GM12878 (cell line): ENCODE results near the gene NECAB2. TPM values are rescaled to one million over a fixed set of nuclear protein-coding genes. Genes with fewer than 3 reads are reported as not detected.

Source experiments
- ATAC-seq: fragments of 200-7000 bp; cut with Tn5 transposase; 3 replicates; pipeline ENCODE4 v1.9.1; 2020; ENCODE audit warnings: mild to moderate bottlenecking, moderate library complexity
- BruUV-seq: library from RNA; stranded (reverse); fragments of 400-500 nt; replicated peaks from 2 replicates; lab custom pipeline; 2021; lab: Mats Ljungman, UMichigan
- CTCF ChIA-PET: fragments of 300-600 bp; sonication (Branson Sonifier 250); formaldehyde crosslinking; extraction: SDS; loops from one replicate; lab custom pipeline; 2021; ENCODE audit warnings: inconsistent platforms; lab: Yijun Ruan, JAX
- POLR2A ChIA-PET: fragments of 350-600 bp; formaldehyde crosslinking; extraction: SDS; loops from one replicate; lab custom pipeline; 2021; ENCODE audit warnings: inconsistent platforms; lab: Charles Lee
- RAD21 ChIA-PET: fragments of 300-600 bp; sonication (Branson Sonifier 250); formaldehyde crosslinking; loops from one replicate; lab custom pipeline; 2023; ENCODE audit warnings: antibody characterized with exemption; ENCODE audit not compliant: unreplicated experiment; lab: Charles Lee
- SMC1A ChIA-PET: fragments of 300-600 bp; sonication (Branson Sonifier 250); formaldehyde crosslinking; loops from one replicate; lab custom pipeline; 2023; ENCODE audit not compliant: unreplicated experiment, uncharacterized antibody; lab: Charles Lee
- DNase-seq: peaks from one replicate; pipeline ENCODE4 v3.0.0-alpha.2; 2011; ENCODE audit warnings: low read depth, low spot score
- FAIRE-seq: peaks from 3 replicates; lab custom pipeline; 2011; peaks lifted over from hg19 to GRCh38; lab: Jason Lieb, UNC
- H2AFZ ChIP-seq: 2 replicates; pipeline ENCODE4 v1.6.0; 2011; ENCODE audit warnings: low read depth, low read length, control low read depth; ENCODE audit not compliant: control insufficient read depth
- H3K27ac ChIP-seq: 2 replicates; pipeline ENCODE4 v1.5.1; 2011; ENCODE audit warnings: control low read depth; ENCODE audit not compliant: control insufficient read depth, insufficient read depth
- H3K27me3 ChIP-seq, 2 experiments: replicated peaks in 1 of 2; 2 replicates each; pipeline versions ENCODE4 v1.6.0 to v1.6.1; 2011; ENCODE audit warnings: low read length in 1 of 2; ENCODE audit not compliant: control insufficient read depth in 2 of 2, insufficient read depth in 2 of 2
- H3K36me3 ChIP-seq, 2 experiments: 2 replicates each; pipeline ENCODE4 v1.5.1; 2011; ENCODE audit warnings: low read length in 1 of 2; ENCODE audit not compliant: control insufficient read depth in 2 of 2, insufficient read depth in 2 of 2
- H3K4me1 ChIP-seq: 2 replicates; pipeline ENCODE4 v1.6.1; 2011; ENCODE audit warnings: mild to moderate bottlenecking, low read length, moderate library complexity, mixed read lengths; ENCODE audit not compliant: control insufficient read depth, insufficient read depth
- H3K4me2 ChIP-seq: 2 replicates; pipeline ENCODE4 v1.6.0; 2011; ENCODE audit warnings: control low read depth; ENCODE audit not compliant: control insufficient read depth, insufficient read depth
- H3K4me3 ChIP-seq: fragments of 200-600 bp; sonication (generic); 2 replicates; pipeline ENCODE4 v1.5.1; 2016
- H3K79me2 ChIP-seq: 2 replicates; pipeline ENCODE4 v1.6.0; 2011; ENCODE audit warnings: low read length; ENCODE audit not compliant: control insufficient read depth, insufficient read depth
- H3K9ac ChIP-seq: 2 replicates; pipeline ENCODE4 v1.8.0; 2011; ENCODE audit warnings: low read length, control low read depth, mixed read lengths; ENCODE audit not compliant: control insufficient read depth, insufficient read depth
- H3K9me3 ChIP-seq: replicated peaks from 3 replicates; pipeline ENCODE4 v1.5.1; 2011; ENCODE audit warnings: mild to moderate bottlenecking, low read length; ENCODE audit not compliant: control insufficient read depth, insufficient read depth
- H4K20me1 ChIP-seq: 2 replicates; pipeline ENCODE4 v1.6.0; 2011; ENCODE audit not compliant: control insufficient read depth, insufficient read depth
- CEBPZ ChIP-seq: fragments of 150-350 bp; IDR thresholded peaks from 2 replicates; pipeline ENCODE4 v1.6.1; 2016; ENCODE audit warnings: low read depth, low read length
- GATAD2B ChIP-seq: fragments of 450-650 bp; conservative IDR thresholded peaks from 2 replicates; pipeline ENCODE4 v1.6.1; 2017; ENCODE audit warnings: low read depth, mild to moderate bottlenecking, moderate library complexity
- HDAC6 ChIP-seq: fragments of 200-600 bp; sonication (generic); IDR thresholded peaks from one replicate; pipeline ENCODE4 v1.8.0; 2017; ENCODE audit warnings: antibody characterized with exemption; ENCODE audit not compliant: unreplicated experiment
- HSF1 ChIP-seq: fragments of 150-350 bp; IDR thresholded peaks from 2 replicates; pipeline ENCODE4 v1.6.1; 2014; ENCODE audit warnings: mild to moderate bottlenecking, low read depth, low read length
- MEF2A ChIP-seq: IDR thresholded peaks from 2 replicates; pipeline ENCODE4 v1.6.1; 2011; ENCODE audit warnings: low read depth, mild to moderate bottlenecking, low read length, moderate library complexity; ENCODE audit not compliant: insufficient read depth
- NR2F1 ChIP-seq: fragments of 450-650 bp; conservative IDR thresholded peaks from 2 replicates; pipeline ENCODE4 v1.6.1; 2017; ENCODE audit warnings: mild to moderate bottlenecking
- RCOR1 ChIP-seq: conservative IDR thresholded peaks from 2 replicates; pipeline ENCODE4 v1.6.1; 2012; ENCODE audit warnings: low read depth, low read length, improper control_type of control experiment
- SMARCA5 ChIP-seq: fragments of 450-650 bp; IDR thresholded peaks from 2 replicates; pipeline ENCODE4 v1.6.1; 2017; ENCODE audit warnings: mild to moderate bottlenecking
- SP1 ChIP-seq: IDR thresholded peaks from one replicate; pipeline ENCODE4 v1.6.1; 2011; ENCODE audit warnings: low read depth, low read length
- WGBS: methylation state at CpG from one replicate; pipeline ENCODE4 v1.1.6; 2016; ENCODE audit warnings: low lambda C conversion rate; ENCODE audit not compliant: insufficient replicate concordance, insufficient coverage; ENCODE audit errors: missing lambda C conversion rate; 5-methylcytosine and 5-hydroxymethylcytosine counted together
- in situ Hi-C: fragments of 300-500 bp; cut with MboI; formaldehyde crosslinking; loops from 9 replicates; pipeline ENCODE4 v1.14.3; 2018; ENCODE audit warnings: mixed read lengths
- intact Hi-C: fragments of 100-400 bp; cut with micrococcal nuclease; formaldehyde crosslinking; loops from one replicate; pipeline ENCODE4 v1.14.2; 2022; ENCODE audit not compliant: unreplicated experiment
- polyA plus RNA-seq, 11 experiments: library from polyadenylated mRNA; depleted of rRNA in 4 of 11; unstranded in 6 of 11; stranded (reverse) in 5 of 11; fragments of >200 nt; fragmentation: Nextera tagmentation in 4 of 11; fragmentation: Illumina TruSeq in 1 of 11; extraction: Ambion mirVana in 4 of 11; extraction: Trizol in 1 of 11; gene quantifications; 1 replicate in 1 of 11; 2 replicates in 10 of 11; pipeline versions ENCODE4 v1.2.1 to v1.2.3, GENCODE V29; 2011 to 2016; ENCODE audit warnings: inconsistent platforms in 2 of 11, missing spikeins in 2 of 11, low read depth in 1 of 11
- total RNA-seq, 4 experiments: library from RNA; depleted of rRNA in 3 of 4; stranded (reverse); fragments of >200 nt in 3 of 4; fragmentation: Illumina TruSeq in 1 of 4; extraction: Trizol in 1 of 4; gene quantifications; 2 replicates each; pipeline versions ENCODE4 v1.2.1 to v1.2.3, GENCODE V29; 2013 to 2021

The NECAB2 gene
- total and polyA plus RNA-seq, 10 of the 15 experiments (the other 5 are each of a cell fraction or from before 2014, with no cell fraction given): not detected

GRCh38 chr16:83954577-83955016 is 13.4 kb upstream of the NECAB2 start:
- no peaks in the 10 kb centered on the region for H3K27me3 ChIP-seq
- no peaks in the 10 kb centered on the region for H3K9me3 ChIP-seq
- 53% methylated on average over 9 of the region's 9 CpGs for WGBS
- no peak for FAIRE-seq
- ChIA-PET POLR2A (no interaction called here), CTCF (interaction anchor here (1.1 to 2.7 kb wide), 7 partner anchors 21 to 552 kb away, joined by 3 to 19 read pairs (median 3); partner anchors contain the start of gene TAF1C), SMC1A (no interaction called here), RAD21 (no interaction called here)
- intact Hi-C loops (loop anchor here (5.0 to 10.0 kb wide), 3 partner anchors 233 to 550 kb away; partner anchors contain the start of genes MEAK7 and TAF1C), in situ Hi-C loops (loop anchor here (5.0 to 10.0 kb wide), 3 partner anchors 108 to 650 kb away; no protein-coding TSS in a partner anchor)
- no peak for DNase-seq
- H3K36me3 ChIP-seq: no peaks in the 10 kb centered on the region
- H3K9ac ChIP-seq: no peak overlapping the region
- no peak overlapping the region for H2AFZ ChIP-seq
- H3K4me2 ChIP-seq: no peak overlapping the region
- BruUV-seq: no TSS peak
- H3K27ac ChIP-seq: no peak overlapping the region
- H3K4me3 ChIP-seq: no peak overlapping the region
- peaks cover 3% of the 10 kb centered on the region; the same call in 1 of the 2 replicates for H3K4me1 ChIP-seq
- H4K20me1 ChIP-seq: no peaks in the 10 kb centered on the region
- TF ChIP-seq SMARCA5 (no peak), RCOR1 (no peak), SP1 (no peak), NR2F1 (no peak), HDAC6 (no peak), CEBPZ (no peak), GATAD2B (no peak), MEF2A (no peak), HSF1 (no peak)
- H3K79me2 ChIP-seq: no peaks in the 10 kb centered on the region
- ATAC-seq: no peak
